IMR-90 (cell line): ENCODE results near the gene DTX1. TPM values are rescaled to one million over a fixed set of nuclear protein-coding genes. Genes with fewer than 3 reads are reported as not detected.
"Not testable (repeated sequence)": the region's sequence is repeated elsewhere in the genome, so short reads cannot be mapped to it uniquely, and the experiment has no call there.

ENCODE experiments used
- ATAC-seq: fragments of 200-7000 bp; cut with Tn5 transposase; 2 replicates; pipeline ENCODE4 v1.9.1; 2020; ENCODE audit warnings: low read depth, mild to moderate bottlenecking, moderate library complexity
- BruUV-seq: library from RNA; stranded (reverse); fragments of 400-500 nt; replicated peaks from 2 replicates; lab custom pipeline; 2021; lab: Mats Ljungman, UMichigan
- CTCF ChIA-PET: fragments of 300-600 bp; formaldehyde crosslinking; extraction: SDS; loops from one replicate; lab custom pipeline; 2021; ENCODE audit warnings: antibody characterized with exemption; lab: Yijun Ruan, JAX
- POLR2A ChIA-PET: fragments of 300-600 bp; sonication (Branson Sonifier 250); formaldehyde crosslinking; loops from one replicate; lab custom pipeline; 2022; ENCODE audit warnings: antibody characterized with exemption; ENCODE audit not compliant: unreplicated experiment; lab: Charles Lee
- DNase-seq: peaks from one replicate; pipeline ENCODE4 v3.0.0; 2013
- H2AFZ ChIP-seq: replicated peaks from 2 replicates; pipeline ENCODE3; 2013; ENCODE audit warnings: low read length, mild to moderate bottlenecking; ENCODE audit not compliant: poor library complexity
- H2AK5ac ChIP-seq: 2 replicates; pipeline ENCODE4 v1.6.1; 2013; ENCODE audit warnings: low read depth, low read length, inconsistent platforms
- H2AK9ac ChIP-seq: replicated peaks from 2 replicates; pipeline ENCODE3; 2013; ENCODE audit warnings: mild to moderate bottlenecking, low read depth, low read length, moderate library complexity; ENCODE audit not compliant: poor library complexity
- H2BK120ac ChIP-seq: 2 replicates; pipeline ENCODE4 v1.6.1; 2013; ENCODE audit warnings: low read depth, low read length, inconsistent platforms
- H2BK15ac ChIP-seq: 3 replicates; pipeline ENCODE4 v1.6.1; 2013; ENCODE audit warnings: low read depth, low read length, inconsistent platforms
- H2BK20ac ChIP-seq: 2 replicates; pipeline ENCODE4 v1.6.1; 2013; ENCODE audit warnings: low read depth, mild to moderate bottlenecking, inconsistent platforms, low read length, moderate library complexity
- H2BK5ac ChIP-seq: 2 replicates; pipeline ENCODE4 v1.6.1; 2013; ENCODE audit warnings: mild to moderate bottlenecking, low read depth, low read length, inconsistent platforms; ENCODE audit not compliant: poor library complexity, severe bottlenecking
- H3K14ac ChIP-seq: replicated peaks from 2 replicates; pipeline ENCODE4 v1.6.1; 2013; ENCODE audit warnings: low read depth, low read length, inconsistent platforms
- H3K18ac ChIP-seq: 2 replicates; pipeline ENCODE4 v1.6.1; 2013; ENCODE audit warnings: low read depth, low read length, control low read depth
- H3K23ac ChIP-seq: 2 replicates; pipeline ENCODE4 v1.6.1; 2013; ENCODE audit warnings: low read depth, low read length, inconsistent platforms
- H3K27ac ChIP-seq: 2 replicates; pipeline ENCODE4 v1.5.1; 2013; ENCODE audit warnings: mild to moderate bottlenecking, control low read depth, low read length; ENCODE audit not compliant: insufficient read depth
- H3K27me3 ChIP-seq: 2 replicates; pipeline ENCODE4 v1.6.1; 2013; ENCODE audit warnings: low read length; ENCODE audit not compliant: control insufficient read depth, insufficient read depth
- H3K36me3 ChIP-seq: 2 replicates; pipeline ENCODE4 v1.6.1; 2013; ENCODE audit warnings: low read length, mixed read lengths; ENCODE audit not compliant: control insufficient read depth, insufficient read depth
- H3K4ac ChIP-seq: 2 replicates; pipeline ENCODE4 v1.6.1; 2013; ENCODE audit warnings: low read depth, low read length, inconsistent platforms
- H3K4me1 ChIP-seq: 2 replicates; pipeline ENCODE4 v1.6.1; 2013; ENCODE audit warnings: low read length, mixed read lengths; ENCODE audit not compliant: control insufficient read depth, insufficient read depth
- H3K4me2 ChIP-seq: 2 replicates; pipeline ENCODE4 v1.6.1; 2013; ENCODE audit warnings: low read depth, mild to moderate bottlenecking, control low read depth, low read length, moderate library complexity
- H3K4me3 ChIP-seq: 2 replicates; pipeline ENCODE4 v1.5.1; 2013; ENCODE audit warnings: low read depth, mild to moderate bottlenecking, control low read depth, low read length, moderate library complexity; ENCODE audit not compliant: insufficient read depth
- H3K56ac ChIP-seq: 2 replicates; pipeline ENCODE4 v1.6.1; 2013; ENCODE audit warnings: low read length, inconsistent platforms; ENCODE audit not compliant: insufficient read depth; ENCODE audit errors: extremely low read depth
- H3K79me1 ChIP-seq, 2 experiments: 2 replicates each; pipeline ENCODE4 v1.6.1; 2013; ENCODE audit warnings: low read length in 2 of 2, inconsistent platforms in 1 of 2, low read depth in 1 of 2
- H3K9ac ChIP-seq: 2 replicates; pipeline ENCODE4 v1.6.1; 2013; ENCODE audit warnings: low read depth, low read length, control low read depth
- H3K9me1 ChIP-seq: 2 replicates; pipeline ENCODE4 v1.6.1; 2013; ENCODE audit warnings: low read length, inconsistent platforms; ENCODE audit not compliant: insufficient read depth
- H3K9me3 ChIP-seq: 2 replicates; pipeline ENCODE4 v1.6.1; 2013; ENCODE audit warnings: low read length; ENCODE audit not compliant: control insufficient read depth, insufficient read depth
- H4K20me1 ChIP-seq: 2 replicates; pipeline ENCODE4 v1.6.1; 2013; ENCODE audit warnings: low read length, inconsistent platforms; ENCODE audit not compliant: insufficient read depth
- H4K5ac ChIP-seq: 2 replicates; pipeline ENCODE4 v1.6.1; 2013; ENCODE audit warnings: mild to moderate bottlenecking, low read depth, low read length, control low read depth
- H4K8ac ChIP-seq, 2 experiments: 2 replicates each; pipeline ENCODE4 v1.6.1; 2013; ENCODE audit warnings: low read depth in 2 of 2, low read length in 2 of 2, control low read depth in 1 of 2, inconsistent platforms in 1 of 2
- H4K91ac ChIP-seq: 2 replicates; pipeline ENCODE4 v1.6.1; 2013; ENCODE audit warnings: low read depth, low read length, inconsistent platforms; ENCODE audit not compliant: insufficient read depth
- BHLHE40 ChIP-seq: fragments of 150-350 bp; IDR thresholded peaks from 2 replicates; pipeline ENCODE4 v1.6.1; 2016; ENCODE audit warnings: mild to moderate bottlenecking, low read depth, low read length
- CHD1 ChIP-seq: IDR thresholded peaks from 2 replicates; pipeline ENCODE4 v1.6.1; 2012; ENCODE audit warnings: low read depth, low read length, improper control_type of control experiment
- POLR2A ChIP-seq: IDR thresholded peaks from 2 replicates; pipeline ENCODE4 v1.6.1; 2012; ENCODE audit warnings: mild to moderate bottlenecking, low read depth, low read length
- WGBS, 2 experiments: methylation state at CpG; one replicate each; pipeline versions ENCODE4 v1.1.5 to v1.1.7; 2013; ENCODE audit warnings: missing lambda C conversion rate in 2 of 2; ENCODE audit not compliant: insufficient read length in 1 of 2; ENCODE audit errors: extremely low coverage in 2 of 2; 5-methylcytosine and 5-hydroxymethylcytosine counted together
- dilution Hi-C: fragments of 300-500 bp; cut with HindIII; formaldehyde crosslinking; loops from one replicate; pipeline ENCODE4 v1.14.3; 2018; ENCODE audit warnings: low sequenced_read_pairs; ENCODE audit not compliant: unreplicated experiment
- in situ Hi-C: fragments of 300-500 bp; cut with MboI; formaldehyde crosslinking; loops from 3 replicates; pipeline ENCODE4 v1.14.3; 2019; ENCODE audit warnings: low sequenced_read_pairs, inconsistent platforms, mixed read lengths
- intact Hi-C: fragments of 100-400 bp; cut with micrococcal nuclease; formaldehyde crosslinking; loops from 2 replicates; pipeline ENCODE4 v1.10.0; 2022
- polyA plus RNA-seq, 3 experiments: library from polyadenylated mRNA; depleted of rRNA; stranded (reverse); fragments of >200 nt; gene quantifications; 2 replicates each; pipeline ENCODE4 v1.2.3, GENCODE V29; 2012; ENCODE audit warnings: low replicate concordance in 1 of 3
- total RNA-seq: library from RNA; depleted of rRNA; stranded (reverse); fragments of >200 nt; gene quantifications from 2 replicates; pipeline ENCODE4 v1.2.3, GENCODE V29; 2012
- TF ChIP-seq, protein P1 (sequence below): fragments of 150-350 bp; IDR thresholded peaks from 2 replicates; pipeline ENCODE4 v1.6.1; 2017; ENCODE audit warnings: mild to moderate bottlenecking, antibody characterized with exemption, low read length, low read depth

DTX1 gene
- total and polyA plus RNA-seq, 2 of the 4 experiments (the other 2 are of a cell fraction): not detected

DNA sequence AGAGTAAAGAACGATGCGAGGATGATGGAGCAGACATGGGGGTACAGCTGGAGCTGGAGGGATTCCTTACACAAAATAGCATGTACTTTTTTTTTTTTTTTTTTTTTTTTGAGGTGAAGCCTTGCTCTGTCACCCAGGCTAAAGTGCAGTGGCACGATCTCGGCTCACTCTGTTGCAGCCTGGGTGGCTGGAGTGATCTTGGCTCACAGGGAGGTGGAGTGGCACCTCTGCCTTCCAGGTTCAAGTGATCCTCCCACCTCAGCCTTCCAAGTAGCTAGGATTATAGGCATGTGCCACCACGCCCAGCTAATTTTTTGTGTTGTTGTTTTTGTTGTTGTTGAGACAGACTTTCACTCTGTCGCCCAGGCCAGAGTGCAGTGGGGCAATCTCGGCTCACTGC lies 84.2 kb downstream of the DTX1 start:
- ChIA-PET POLR2A (no interaction called here), CTCF (no interaction called here)
- H3K4me2 ChIP-seq: no peak overlapping the region
- H3K18ac ChIP-seq: no peak overlapping the region
- H2AK5ac ChIP-seq: no peak overlapping the region
- dilution Hi-C loops: no loop called here
- in situ Hi-C loops: no loop called here
- no peak overlapping the region for H2BK120ac ChIP-seq
- no peaks in the 10 kb centered on the region for H3K9me3 ChIP-seq
- no peak overlapping the region for H2AK9ac ChIP-seq
- H3K9me1 ChIP-seq: no peaks in the 10 kb centered on the region
- H3K4ac ChIP-seq: no peak overlapping the region
- no peak overlapping the region for H2AFZ ChIP-seq
- H3K27ac ChIP-seq: no peak overlapping the region
- no peak overlapping the region for H4K5ac ChIP-seq
- no CpG with 5 or more reads among the region's 7 CpGs for WGBS, 2 experiments
- no peaks in the 10 kb centered on the region for H3K4me1 ChIP-seq
- H3K36me3 ChIP-seq: no peaks in the 10 kb centered on the region
- peaks cover 7% of the 10 kb centered on the region for H3K27me3 ChIP-seq
- intact Hi-C loops: no loop called here
- no peak overlapping the region for H3K4me3 ChIP-seq
- no peak overlapping the region for H2BK5ac ChIP-seq
- H3K56ac ChIP-seq: no peak overlapping the region
- H2BK15ac ChIP-seq: no peak overlapping the region
- no peaks in the 10 kb centered on the region for H4K20me1 ChIP-seq
- H4K91ac ChIP-seq: no peak overlapping the region
- no TSS peak for BruUV-seq
- H4K8ac ChIP-seq: no peak overlapping the region
- TF ChIP-seq BHLHE40: no peak
- no peak for TF ChIP-seq CHD1
- no peak for TF ChIP-seq POLR2A
- TF ChIP-seq, protein P1, sequence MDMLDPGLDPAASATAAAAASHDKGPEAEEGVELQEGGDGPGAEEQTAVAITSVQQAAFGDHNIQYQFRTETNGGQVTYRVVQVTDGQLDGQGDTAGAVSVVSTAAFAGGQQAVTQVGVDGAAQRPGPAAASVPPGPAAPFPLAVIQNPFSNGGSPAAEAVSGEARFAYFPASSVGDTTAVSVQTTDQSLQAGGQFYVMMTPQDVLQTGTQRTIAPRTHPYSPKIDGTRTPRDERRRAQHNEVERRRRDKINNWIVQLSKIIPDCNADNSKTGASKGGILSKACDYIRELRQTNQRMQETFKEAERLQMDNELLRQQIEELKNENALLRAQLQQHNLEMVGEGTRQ: no peak
- ATAC-seq (no peak), DNase-seq (no peak)
- no peaks in the 10 kb centered on the region for H3K79me1 ChIP-seq
- no peak overlapping the region for H3K9ac ChIP-seq
- H2BK20ac ChIP-seq: no peak overlapping the region
- H3K23ac ChIP-seq: no peak overlapping the region
- no peak overlapping the region for H3K14ac ChIP-seq

DNA sequence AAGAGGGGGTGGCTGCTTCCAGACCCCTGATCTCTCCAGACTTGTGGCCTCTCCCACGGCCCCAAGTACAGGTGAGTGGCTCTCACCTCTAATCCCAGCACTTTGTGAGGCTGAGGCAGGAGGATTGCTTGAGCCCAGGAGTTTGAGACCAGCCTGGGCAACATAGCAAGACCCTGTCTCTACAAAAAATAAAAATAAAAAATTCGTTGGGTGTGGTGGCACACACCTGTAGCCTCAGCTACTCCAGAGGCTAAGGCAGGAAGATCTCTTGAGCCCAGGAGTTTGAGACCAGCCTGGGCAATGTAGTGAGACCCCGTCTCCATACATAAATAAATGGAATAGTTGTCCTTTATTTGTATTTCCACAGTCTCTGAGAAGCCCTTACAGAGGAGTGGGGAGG lies 85.2 kb downstream of the DTX1 start:
- WGBS, 2 experiments: no CpG with 5 or more reads among the region's 3 CpGs
- POLR2A ChIA-PET, H2AFZ ChIP-seq, H2BK20ac ChIP-seq, H3K27me3 ChIP-seq, H4K20me1 ChIP-seq, H3K4ac ChIP-seq, H3K4me1 ChIP-seq, intact Hi-C loops, H3K9me1 ChIP-seq, dilution Hi-C loops, H3K27ac ChIP-seq, H3K79me1 ChIP-seq, H3K56ac ChIP-seq, H3K23ac ChIP-seq, H3K4me3 ChIP-seq, H4K5ac ChIP-seq, CTCF ChIA-PET, H3K9me3 ChIP-seq, H2AK9ac ChIP-seq, H2BK5ac ChIP-seq, in situ Hi-C loops, H3K4me2 ChIP-seq, H3K36me3 ChIP-seq, DNase-seq, H3K18ac ChIP-seq, BruUV-seq, H3K14ac ChIP-seq, H2BK120ac ChIP-seq, ATAC-seq, H3K9ac ChIP-seq, H2BK15ac ChIP-seq, H2AK5ac ChIP-seq, H4K91ac ChIP-seq, H4K8ac ChIP-seq: not testable (repeated sequence)
